ENCODE data around the gene AFAP1.

The AFAP1 gene

GRCh38 chr4:7915875-7916242 lies 23.8 kb downstream of the AFAP1 start:
- no peak for DNase-seq (ENCODE audit: low read depth)

GRCh38 chr4:7912826-7913225 lies 26.8 kb downstream of the AFAP1 start:
- no peak for DNase-seq (ENCODE audit: low read depth)

GRCh38 chr4:7910952-7911578 lies 28.6 kb downstream of the AFAP1 start:
- peak; percentile 81 for DNase-seq (ENCODE audit: low read depth)

GRCh38 chr4:7910263-7910896 lies 29.3 kb downstream of the AFAP1 start:
- peak; percentile 44 for DNase-seq (ENCODE audit: low read depth)

- no peak for DNase-seq (ENCODE audit: low read depth)
These were observed 30.0 kb downstream of the AFAP1 start for GRCh38 chr4:7909463-7910262.

- no peak for DNase-seq (ENCODE audit: low read depth)
These were observed 31.0 kb downstream of the AFAP1 start for GRCh38 chr4:7908668-7909067.

GRCh38 chr4:7907142-7907541 lies 32.5 kb downstream of the AFAP1 start:
- no peak for DNase-seq (ENCODE audit: low read depth)

GRCh38 chr4:7906171-7906701 lies 33.4 kb downstream of the AFAP1 start:
- DNase-seq (ENCODE audit: low read depth) = no peak

GRCh38 chr4:7904952-7905915 lies 34.4 kb downstream of the AFAP1 start:
- DNase-seq (ENCODE audit: low read depth) = peak; percentile 85

- peak; percentile 75 for DNase-seq (ENCODE audit: low read depth)
These were observed 35.7 kb downstream of the AFAP1 start for GRCh38 chr4:7903791-7904516.

GRCh38 chr4:7902826-7903225 lies 36.8 kb downstream of the AFAP1 start:
- DNase-seq (ENCODE audit: low read depth) = no peak

- no peak for DNase-seq (ENCODE audit: low read depth)
These were observed 37.5 kb downstream of the AFAP1 start for GRCh38 chr4:7902101-7902553.

- DNase-seq (ENCODE audit: low read depth) = no peak
These were observed 38.3 kb downstream of the AFAP1 start for GRCh38 chr4:7901311-7901885.

- DNase-seq (ENCODE audit: low read depth) = no peak
These were observed 39.2 kb downstream of the AFAP1 start for GRCh38 chr4:7900334-7900909.

- no peak for DNase-seq (ENCODE audit: low read depth)
These were observed 40.3 kb downstream of the AFAP1 start for GRCh38 chr4:7899184-7899869.

GRCh38 chr4:7898385-7898784 lies 41.3 kb downstream of the AFAP1 start:
- no peak for DNase-seq (ENCODE audit: low read depth)

GRCh38 chr4:7897811-7898210 lies 41.9 kb downstream of the AFAP1 start:
- no peak for DNase-seq (ENCODE audit: low read depth)

- DNase-seq (ENCODE audit: low read depth) = no peak
These were observed 44.9 kb downstream of the AFAP1 start for GRCh38 chr4:7894677-7895181.

GRCh38 chr4:7894098-7894676 lies 45.5 kb downstream of the AFAP1 start:
- no peak for DNase-seq (ENCODE audit: low read depth)

Measured in GM04504 (cell line).